SK-N-SH (cell line): Measurements from ENCODE around the gene AVPI1.

ENCODE experiments used
- CTCF ChIP-seq: fragments of 200-600 bp; sonication (generic); IDR thresholded peaks from 2 replicates; pipeline ENCODE4 v1.6.1; 2017; ENCODE audit warnings: antibody characterized with exemption, mild to moderate bottlenecking, moderate library complexity
- JUND ChIP-seq: IDR thresholded peaks from 2 replicates; pipeline ENCODE4 v1.4.0; 2012
- MAX ChIP-seq: IDR thresholded peaks from 2 replicates; pipeline ENCODE4 v1.4.0; 2012; ENCODE audit warnings: low read depth
- NFIC ChIP-seq: IDR thresholded peaks from 2 replicates; pipeline ENCODE4 v1.4.0; 2012; ENCODE audit warnings: borderline replicate concordance
- POLR2AphosphoS5 ChIP-seq: IDR thresholded peaks from 2 replicates; pipeline ENCODE4 v1.6.1; 2012; ENCODE audit warnings: low read depth, low read length
- REST ChIP-seq: IDR thresholded peaks from 2 replicates; pipeline ENCODE4 v1.6.1; 2012; ENCODE audit warnings: mild to moderate bottlenecking, low read depth, low read length, moderate library complexity
- RFX5 ChIP-seq: IDR thresholded peaks from 2 replicates; pipeline ENCODE4 v1.6.1; 2012; ENCODE audit warnings: mild to moderate bottlenecking, improper control_type of control experiment, low read length
- TEAD4 ChIP-seq: IDR thresholded peaks from 2 replicates; pipeline ENCODE4 v1.4.0; 2012; ENCODE audit warnings: mild to moderate bottlenecking, borderline replicate concordance; ENCODE audit not compliant: insufficient read depth
- USF1 ChIP-seq: IDR thresholded peaks from 2 replicates; pipeline ENCODE4 v1.4.0; 2012; ENCODE audit warnings: low read depth, borderline replicate concordance

GRCh38 chr10:97711640-97712572 is 24.9 kb upstream of the AVPI1 start:
- TF ChIP-seq RFX5 (no peak), POLR2AphosphoS5 (no peak), NFIC (no peak), TEAD4 (no peak), CTCF (no peak), USF1 (no peak), JUND (no peak), MAX (no peak), REST (no peak)
